NCI-H2081 treated with DMSO at 0.1 percent for 48 hours (cell line): ENCODE data around the gene CEP20.

ENCODE experiments used
- DNase-seq: peaks from one replicate; lab custom pipeline; 2025; lab: John Stamatoyannopoulos, UW

The CEP20 gene

GRCh38 chr16:15897834-15898254 lies 9.4 kb upstream of the CEP20 start:
- DNase-seq: no peak

GRCh38 chr16:15897121-15897780 lies 8.8 kb upstream of the CEP20 start:
- DNase-seq: no peak

GRCh38 chr16:15894571-15895374 lies 6.4 kb upstream of the CEP20 start:
- DNase-seq: no peak

- no peak for DNase-seq
Observed at GRCh38 chr16:15891508-15891907, 3.1 kb upstream of the CEP20 start.

GRCh38 chr16:15887283-15887682 lies 1.1 kb downstream of the CEP20 start:
- DNase-seq: no peak

GRCh38 chr16:15886078-15886477 lies 2.3 kb downstream of the CEP20 start:
- DNase-seq: no peak

- no peak for DNase-seq
Observed at GRCh38 chr16:15885560-15886001, 2.8 kb downstream of the CEP20 start.

- no peak for DNase-seq
Observed at GRCh38 chr16:15882563-15882962, 5.8 kb downstream of the CEP20 start.

GRCh38 chr16:15881794-15882379 lies 6.5 kb downstream of the CEP20 start:
- DNase-seq: no peak

GRCh38 chr16:15880434-15881308 lies 7.7 kb downstream of the CEP20 start:
- DNase-seq: no peak

GRCh38 chr16:15879255-15879811 lies 9.1 kb downstream of the CEP20 start:
- DNase-seq: no peak

- no peak for DNase-seq
Observed at GRCh38 chr16:15876503-15876902, 11.9 kb downstream of the CEP20 start.

- no peak for DNase-seq
Observed at GRCh38 chr16:15874745-15875314, 13.6 kb downstream of the CEP20 start.

- no peak for DNase-seq
Observed at GRCh38 chr16:15873737-15874136, 14.7 kb downstream of the CEP20 start.

- no peak for DNase-seq
Observed at GRCh38 chr16:15873301-15873700, 15.1 kb downstream of the CEP20 start.

GRCh38 chr16:15870011-15870410 lies 18.4 kb downstream of the CEP20 start:
- DNase-seq: no peak

- no peak for DNase-seq
Observed at GRCh38 chr16:15866451-15866850, 22.0 kb downstream of the CEP20 start.

GRCh38 chr16:15865742-15866141 lies 22.7 kb downstream of the CEP20 start:
- no peak for DNase-seq

GRCh38 chr16:15864939-15865338 lies 23.5 kb downstream of the CEP20 start:
- DNase-seq: no peak

GRCh38 chr16:15861996-15862395 lies 26.4 kb downstream of the CEP20 start:
- no peak for DNase-seq

GRCh38 chr16:15858921-15859668 lies 29.3 kb downstream of the CEP20 start:
- no peak for DNase-seq
